Activated CD4-positive, alpha-beta T cell treated with anti-CD3 and anti-CD28 coated beads, Interleukin-2, amount 50 U/mL, for 16 hours (primary cell): Measurements from ENCODE around the gene FNTB.

Source experiments
- DNase-seq: peaks from one replicate; pipeline ENCODE4 v3.0.0-alpha.2; 2020

Gene FNTB

DNA sequence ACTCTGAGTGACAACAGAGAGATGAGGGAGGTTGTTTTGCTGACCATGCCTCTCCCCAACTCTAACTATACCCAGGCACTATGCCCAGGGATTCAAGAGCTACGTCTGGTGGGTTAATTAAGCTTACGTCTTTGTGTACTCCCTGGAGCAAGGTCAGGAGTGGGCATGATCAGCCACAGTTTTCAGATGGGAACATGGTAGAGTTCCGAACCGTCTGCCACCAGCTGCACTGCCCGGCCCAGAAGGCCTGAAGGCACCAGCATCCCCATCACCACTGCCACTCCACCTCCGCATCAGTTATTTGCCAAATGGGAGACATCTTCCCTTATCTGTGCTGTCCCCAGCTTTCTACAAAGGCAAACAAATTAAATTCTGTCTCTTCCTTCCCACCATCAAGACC, 33.0 kb upstream of the FNTB start:
- no peak for DNase-seq

DNA sequence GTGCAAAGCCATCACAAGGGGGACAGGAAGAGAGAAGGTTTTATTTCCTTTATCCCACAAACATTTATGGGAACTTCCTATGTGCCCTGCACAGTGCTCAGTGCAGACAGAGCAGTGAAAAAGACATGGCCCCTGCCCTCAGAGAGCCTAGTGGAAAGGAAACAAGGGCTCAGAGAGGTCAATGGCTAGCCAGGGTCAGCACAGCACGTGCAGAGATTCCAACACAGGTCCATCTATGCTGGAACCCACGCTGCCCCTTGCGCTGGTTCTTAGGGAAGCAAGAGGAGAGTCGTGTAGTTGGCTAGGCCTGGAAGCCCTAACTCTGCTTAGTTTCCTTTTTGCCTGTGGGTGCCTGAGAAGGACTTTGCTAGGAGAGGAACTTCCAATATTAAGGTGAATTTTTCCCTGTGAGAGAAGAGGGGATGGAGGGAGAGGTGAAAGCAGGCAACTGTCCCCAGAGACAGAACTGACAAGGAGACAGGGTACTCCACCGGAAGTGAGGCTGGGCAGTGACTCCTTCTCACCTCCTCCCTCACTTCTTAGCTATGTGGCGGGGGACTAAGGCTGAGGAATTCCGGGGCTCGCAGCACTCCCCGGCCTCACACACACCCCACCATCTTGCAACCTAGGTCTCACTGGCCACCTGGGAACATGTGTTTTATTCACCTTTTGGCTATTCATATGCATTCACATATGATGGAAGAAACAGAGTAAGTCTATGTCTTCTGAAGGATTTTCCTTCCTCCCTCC, 32.0 kb upstream of the FNTB start:
- no peak for DNase-seq

DNA sequence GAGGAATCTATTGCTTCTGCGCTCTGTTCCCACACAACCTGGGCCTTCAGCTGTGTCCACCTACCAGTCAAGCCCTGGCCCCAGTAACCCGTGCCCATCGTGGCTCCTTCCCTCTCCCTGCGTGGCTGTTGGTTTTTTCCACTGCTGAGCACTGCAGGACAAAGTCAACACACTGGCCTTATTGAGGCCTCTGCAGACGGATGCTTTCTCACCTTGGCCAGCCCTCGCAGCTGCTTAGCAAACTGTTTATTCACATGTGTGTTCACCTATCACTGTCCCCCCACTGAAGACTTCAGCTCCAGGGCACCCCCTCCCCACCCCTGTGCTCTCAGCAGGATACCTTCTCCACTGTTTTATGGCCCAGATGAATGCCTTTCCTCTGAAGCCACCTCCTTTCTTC, 31.4 kb upstream of the FNTB start:
- DNase-seq: no peak

DNA sequence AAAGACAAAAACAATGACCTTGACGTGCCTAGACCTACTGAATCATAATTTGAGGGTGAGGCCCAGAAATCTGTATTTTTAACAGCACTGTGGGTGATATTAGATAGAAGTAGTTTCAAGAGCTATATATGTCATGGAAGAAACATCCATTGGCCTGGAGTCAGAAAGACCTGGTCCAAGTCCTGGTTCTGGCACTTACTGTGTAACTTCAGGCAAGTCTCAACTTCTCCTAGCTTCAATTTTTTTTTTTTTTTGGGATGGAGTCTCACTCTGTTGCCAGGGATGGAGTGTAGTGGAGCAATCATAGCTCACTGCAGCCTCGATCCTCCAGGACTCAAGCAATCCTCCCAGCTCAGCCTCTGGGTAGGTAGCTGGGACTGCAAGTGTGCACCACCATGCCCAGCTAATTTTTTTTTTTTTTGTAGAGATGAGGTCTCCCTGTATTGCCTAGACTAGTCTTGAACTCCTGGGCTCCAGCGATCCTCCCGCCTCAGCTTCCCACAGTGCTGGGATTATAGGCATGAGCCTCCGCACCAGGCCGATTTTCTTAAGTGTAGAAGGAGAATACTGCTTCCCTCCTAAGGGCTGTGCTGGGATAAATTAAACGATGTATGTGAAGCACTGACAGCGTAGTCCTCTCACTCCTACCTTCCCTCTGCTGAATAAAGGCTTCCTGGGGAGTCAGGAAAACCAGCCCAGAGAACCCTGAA, 29.8 kb upstream of the FNTB start:
- no peak for DNase-seq

DNA sequence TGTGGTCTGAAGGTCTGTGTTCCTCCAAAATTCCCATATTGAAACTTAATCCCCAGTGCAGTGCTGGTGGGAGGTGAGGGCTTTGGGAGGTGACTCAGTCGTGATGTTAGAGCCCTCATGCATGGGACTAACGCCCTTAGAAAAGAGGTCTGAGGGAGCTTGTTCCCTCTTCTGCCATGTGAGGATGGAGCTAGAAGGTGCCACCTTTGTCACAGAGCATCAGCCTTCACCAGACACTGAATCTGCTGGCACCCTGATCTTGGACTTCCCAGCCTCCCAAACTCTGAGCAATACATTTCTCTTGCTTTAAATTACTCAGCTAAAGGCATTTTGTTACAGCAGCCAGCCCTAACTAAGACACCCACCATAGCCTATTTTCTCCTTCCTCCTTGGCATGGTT, 28.5 kb upstream of the FNTB start:
- no peak for DNase-seq

DNA sequence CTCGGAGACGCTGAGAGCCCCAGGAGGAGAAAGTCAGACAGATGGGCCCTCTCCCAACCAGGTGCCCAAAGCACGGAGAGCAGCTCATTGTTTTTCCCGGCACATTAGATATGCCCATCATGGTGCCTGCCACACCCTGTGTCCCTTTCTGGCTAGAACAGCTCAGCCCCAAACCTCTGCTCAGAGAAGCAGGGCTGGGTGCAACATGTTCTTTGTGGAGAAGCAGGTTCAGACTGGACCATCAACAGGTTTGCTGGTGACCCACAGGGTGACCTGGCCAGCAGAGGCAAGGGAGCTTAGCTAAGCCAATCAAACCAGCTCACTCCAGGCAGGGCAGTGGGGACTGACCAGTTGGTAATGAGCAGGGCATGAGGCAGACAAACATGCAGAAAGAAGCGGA, 28.0 kb upstream of the FNTB start:
- DNase-seq: no peak

DNA sequence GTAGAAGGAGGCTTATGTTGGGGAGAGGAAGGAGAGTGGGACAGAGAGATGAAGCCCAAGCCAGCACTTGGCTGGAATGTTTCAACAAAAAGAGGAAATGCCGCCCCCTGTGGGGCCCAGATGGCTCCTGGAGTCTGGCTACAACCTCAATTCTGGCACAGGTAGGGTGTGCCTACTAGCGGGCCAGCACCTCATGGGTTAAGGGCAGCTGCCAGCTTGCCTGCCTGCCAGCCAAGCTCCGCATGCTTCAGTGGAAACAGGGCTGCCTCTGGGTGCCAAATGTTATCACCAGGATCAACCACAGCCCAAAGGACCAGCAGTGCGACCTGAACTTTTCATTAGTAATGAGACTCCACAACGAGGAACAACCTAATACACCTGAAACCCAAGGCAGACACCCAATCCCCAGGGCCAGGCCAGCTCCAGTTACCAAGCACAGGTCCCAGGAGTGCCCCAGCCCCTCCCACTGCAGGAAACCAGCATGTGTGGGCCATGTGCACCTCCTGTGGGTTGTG, 25.9 kb upstream of the FNTB start:
- no peak for DNase-seq

DNA sequence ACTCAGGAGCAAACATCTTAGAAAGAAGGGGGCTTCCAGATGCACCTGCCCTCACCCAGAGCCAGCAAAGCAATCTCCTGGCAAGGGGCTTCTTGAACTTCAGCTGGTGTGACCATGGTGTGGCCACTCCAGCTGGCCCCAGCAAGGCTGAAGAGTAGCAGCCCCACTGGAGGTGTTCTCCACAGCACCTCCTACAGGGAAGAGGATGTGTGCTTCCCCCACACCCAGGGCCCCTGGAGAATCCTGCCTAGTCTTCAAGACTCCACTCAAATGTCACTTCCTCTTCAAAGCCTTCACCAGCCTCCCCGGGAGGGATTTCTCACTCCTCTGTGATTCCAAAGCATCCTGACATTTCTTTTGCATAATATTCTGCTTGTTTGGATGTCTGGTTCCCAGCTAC, 23.1 kb upstream of the FNTB start:
- no peak for DNase-seq

DNA sequence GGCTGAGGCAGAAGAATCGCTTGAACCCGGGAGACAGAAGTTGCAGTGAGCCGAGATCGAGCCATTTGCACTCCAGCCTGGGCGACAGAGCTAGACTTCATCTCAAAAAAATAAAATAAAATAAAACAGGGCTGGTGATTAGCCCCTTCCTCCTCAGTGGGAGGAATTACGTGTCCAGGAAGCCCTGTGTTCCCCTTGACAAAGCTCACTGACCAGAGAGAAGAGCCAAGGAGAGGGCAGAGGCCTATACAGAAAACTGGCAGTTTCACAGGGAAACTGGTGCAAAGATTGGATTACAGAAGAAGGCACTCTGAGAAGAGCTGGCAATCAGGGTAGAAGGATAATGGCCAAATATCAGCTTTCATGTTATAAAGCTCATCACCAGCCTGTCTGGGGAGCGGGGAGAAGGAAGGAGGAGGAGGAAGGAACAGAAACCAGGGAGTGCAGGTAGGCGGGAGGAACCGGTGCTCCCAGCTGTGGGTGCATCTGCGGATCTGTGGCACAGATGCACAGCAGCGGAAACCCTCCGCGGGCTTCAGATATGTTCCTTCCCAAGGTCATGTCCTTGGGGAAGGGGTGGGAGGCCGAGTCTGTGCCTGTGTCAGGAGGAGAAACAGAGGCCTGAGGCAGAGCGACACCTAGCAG, 21.2 kb upstream of the FNTB start:
- no peak for DNase-seq

DNA sequence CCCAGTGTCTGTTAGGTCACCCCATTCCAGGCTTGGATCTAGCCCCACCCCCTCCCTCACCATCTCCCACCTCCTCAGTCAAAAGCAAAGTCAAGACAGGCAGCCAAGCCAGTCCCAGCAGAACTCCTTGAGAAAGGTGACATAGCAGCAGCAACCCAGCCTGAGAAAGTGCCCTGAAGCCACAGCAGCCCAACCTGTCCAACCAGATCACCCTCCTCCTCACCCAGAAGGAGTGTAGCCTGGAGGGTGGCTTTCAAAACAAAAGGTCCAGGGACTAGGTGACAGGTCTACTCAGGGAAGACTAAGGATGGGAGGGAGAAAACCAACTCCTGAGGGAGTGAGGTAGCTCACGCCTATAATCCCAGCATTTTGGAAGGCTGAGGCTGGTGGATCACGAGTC, 19.7 kb upstream of the FNTB start:
- no peak for DNase-seq

DNA sequence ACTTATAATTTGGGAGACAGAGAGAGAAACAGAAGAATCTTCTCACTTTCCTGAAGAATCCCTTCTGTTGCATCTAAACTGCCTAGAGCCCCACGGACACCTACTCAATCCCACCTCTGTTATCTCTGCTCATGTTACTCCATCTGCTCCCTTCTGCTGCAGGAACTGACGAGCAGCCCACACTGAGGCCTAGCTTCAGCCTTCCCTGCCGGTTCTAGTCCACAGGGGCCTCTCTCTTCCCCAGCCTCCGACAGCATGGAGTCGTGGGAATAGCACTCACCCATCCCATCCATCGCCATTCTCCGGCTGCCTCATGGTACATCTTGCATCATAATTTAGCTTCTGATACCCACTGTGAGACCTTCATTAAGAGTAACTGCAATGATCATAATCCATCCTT, 18.5 kb upstream of the FNTB start:
- no peak for DNase-seq

DNA sequence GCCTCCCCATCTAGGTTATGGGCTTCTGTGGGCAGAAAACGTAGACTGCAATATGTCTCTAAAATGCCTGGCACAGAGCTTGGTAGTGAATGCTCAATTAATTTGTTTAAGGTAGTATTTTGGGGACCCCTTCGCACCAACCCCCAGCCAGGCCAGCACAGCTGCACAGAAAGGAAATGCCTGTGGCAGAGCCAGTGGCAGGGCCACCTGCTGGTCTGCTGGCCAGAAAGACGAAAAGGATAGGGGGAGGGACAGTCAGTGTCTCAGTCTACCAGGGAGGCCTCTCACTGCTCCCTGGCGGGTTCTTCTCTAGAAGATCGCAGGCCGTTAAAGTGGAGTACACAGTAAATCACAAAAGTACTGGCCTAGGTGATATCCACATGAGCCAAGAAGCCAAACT, 18.0 kb upstream of the FNTB start:
- no peak for DNase-seq

DNA sequence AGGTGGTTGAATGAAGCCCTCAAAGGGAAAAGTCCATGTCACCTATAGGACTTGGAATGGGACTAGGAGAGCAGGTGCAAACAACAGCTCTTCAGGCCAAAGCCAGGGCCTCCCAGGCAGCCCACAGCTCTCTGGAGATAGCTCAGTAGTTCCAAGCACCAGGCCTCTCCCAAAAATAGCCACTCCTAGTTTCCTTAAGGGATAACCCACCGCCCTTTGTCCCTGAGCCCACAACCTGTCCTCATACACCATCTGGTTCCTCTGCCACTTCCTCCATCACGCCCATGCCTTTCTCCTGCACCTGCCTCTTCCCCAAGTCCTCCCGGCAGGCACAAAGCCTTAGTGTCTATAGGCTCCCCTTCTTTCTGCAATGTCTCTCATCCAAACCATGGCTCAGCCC, 16.7 kb upstream of the FNTB start:
- no peak for DNase-seq

DNA sequence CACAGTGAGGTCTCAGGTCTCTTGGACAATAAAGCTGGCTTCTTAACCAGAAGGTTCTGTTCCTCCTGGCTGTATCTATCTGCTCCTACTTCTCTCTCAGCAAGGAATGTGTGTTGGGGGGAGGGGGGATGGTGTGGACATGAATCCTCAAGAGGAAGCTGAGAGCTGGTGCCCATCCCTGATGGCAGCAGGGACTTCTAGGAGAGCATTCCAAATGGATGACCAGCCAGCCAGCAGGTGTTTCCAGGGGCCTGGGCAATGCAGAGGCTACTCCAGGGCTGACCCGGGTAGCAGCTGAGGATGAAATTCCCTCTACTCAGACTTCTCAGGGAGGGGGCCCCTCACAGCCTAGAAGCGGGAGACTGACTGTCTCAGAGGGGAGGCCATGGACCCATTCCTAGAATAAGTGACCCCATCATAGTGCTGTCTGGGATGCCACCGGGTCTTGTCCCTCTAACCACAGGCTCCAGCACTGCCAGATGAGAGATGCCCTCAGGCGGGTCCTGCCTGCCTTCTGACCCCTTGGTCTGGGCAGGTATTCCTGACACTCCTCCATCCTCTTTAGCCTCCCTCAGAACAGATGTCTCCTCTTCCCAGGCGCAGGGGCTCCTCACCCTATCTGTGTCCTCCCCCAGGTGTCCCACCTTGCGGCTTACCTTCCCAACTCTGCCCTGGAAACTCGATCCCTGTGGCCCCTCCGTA, 15.8 kb upstream of the FNTB start:
- DNase-seq: no peak

DNA sequence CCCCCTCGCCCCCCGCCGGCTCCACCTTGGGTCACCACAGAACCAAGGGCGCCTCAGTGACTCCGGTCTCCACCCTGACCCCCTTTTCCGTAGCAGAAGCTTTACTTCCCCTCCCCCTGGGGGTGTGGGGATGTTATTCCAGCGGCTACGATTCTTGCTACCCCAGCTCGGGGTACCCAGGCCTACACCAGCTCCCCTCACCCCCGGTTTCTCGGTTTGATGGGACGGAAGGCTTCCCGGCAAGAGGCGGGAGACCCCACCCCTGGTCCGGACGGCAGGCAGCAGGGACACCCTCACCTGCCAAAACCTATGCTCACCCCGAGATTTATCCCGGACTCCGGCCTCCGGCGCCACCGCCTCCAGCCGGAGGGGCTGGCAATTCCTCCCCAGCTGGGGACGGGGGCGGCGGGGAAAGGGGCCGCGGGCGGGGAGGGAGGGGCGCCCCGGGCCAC, 15.2 kb upstream of the FNTB start:
- no peak for DNase-seq

DNA sequence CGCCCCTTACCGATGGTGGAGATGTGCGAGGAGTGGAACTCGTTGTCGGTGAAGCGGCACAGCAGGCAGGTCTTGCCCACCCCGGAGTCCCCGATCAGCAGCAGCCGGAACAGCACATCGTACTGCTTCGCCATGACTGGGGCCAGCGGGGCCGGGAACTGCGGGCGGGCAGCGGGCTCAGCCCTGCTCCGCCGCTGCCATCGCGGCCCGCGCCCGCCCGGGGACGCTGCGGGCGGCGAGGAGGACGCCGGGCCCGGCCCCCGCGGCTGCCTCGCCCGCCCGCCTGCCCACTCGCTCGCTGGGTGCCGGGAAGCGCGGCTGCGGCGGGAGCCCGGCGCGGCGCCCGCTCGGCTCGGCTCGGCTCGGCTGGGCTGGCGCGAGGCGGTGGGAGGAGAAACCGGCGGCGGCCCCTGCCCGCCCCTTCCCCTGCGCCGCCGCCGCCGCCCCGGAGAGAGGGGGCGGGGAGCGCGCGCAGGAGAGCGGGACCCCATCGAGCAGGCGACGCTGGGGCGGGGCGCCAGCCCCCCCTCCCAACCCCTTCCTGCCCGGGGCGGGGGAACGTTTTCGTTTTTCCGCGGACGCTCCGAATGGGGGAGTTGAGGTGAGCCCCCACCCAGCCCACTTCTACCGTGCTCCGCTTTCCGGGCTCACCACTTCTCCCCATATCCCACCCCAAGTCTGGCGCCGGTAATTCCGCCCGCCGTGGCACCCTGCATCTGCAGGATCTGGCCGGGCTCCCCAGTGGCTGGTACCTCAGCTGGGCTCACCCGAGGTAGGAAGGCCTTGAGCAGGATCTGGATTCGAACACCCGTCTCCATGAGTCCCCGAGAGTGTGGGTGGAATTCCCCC, 14.5 kb upstream of the FNTB start, which contains the start of gene RAB15:
RAB15 (minus strand) TSS at position 394 of the 849 bp plus-strand sequence; CDS start at position 134, 260 bp downstream.
- peak; percentile 18 for DNase-seq

DNA sequence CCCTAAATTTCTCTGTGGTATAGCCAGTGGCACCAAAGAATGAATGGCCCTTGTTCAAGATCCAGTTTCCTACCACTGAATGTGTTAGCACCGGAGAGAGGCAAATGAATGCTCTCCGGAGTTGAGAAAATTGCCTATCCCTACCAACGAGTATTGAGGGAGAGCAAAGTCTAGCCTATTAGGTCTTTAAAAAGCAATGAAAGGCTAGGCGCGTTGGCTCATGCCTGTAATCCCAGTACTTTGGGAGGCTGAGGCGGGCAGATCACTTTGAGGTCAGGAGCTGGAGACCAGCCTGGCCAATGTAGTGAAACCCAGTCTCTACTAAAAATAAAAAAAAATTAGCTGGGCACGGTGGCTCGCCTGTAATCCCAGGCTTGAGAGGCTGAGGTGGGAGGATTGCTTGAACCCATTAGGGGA, 13.7 kb upstream of the FNTB start:
- no peak for DNase-seq

DNA sequence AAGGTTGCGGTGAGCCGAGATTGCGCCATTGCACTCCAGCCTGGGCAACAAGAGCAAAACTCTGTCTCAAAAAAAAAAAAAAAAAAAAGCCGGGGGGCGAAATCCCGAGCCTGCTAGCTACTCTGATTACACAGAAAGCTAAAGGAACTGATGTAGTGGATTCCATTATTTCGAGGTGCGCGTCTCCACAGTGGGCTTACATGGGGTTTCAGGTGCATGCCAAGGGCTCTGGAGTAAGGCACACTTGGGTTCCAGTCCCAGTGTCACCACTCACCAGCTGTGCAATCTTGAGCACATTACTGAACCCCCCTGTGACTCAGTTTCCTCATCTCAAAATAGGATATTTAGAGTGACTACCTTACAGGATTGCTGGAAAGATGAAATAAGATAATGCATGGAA, 12.9 kb upstream of the FNTB start:
- DNase-seq: no peak

DNA sequence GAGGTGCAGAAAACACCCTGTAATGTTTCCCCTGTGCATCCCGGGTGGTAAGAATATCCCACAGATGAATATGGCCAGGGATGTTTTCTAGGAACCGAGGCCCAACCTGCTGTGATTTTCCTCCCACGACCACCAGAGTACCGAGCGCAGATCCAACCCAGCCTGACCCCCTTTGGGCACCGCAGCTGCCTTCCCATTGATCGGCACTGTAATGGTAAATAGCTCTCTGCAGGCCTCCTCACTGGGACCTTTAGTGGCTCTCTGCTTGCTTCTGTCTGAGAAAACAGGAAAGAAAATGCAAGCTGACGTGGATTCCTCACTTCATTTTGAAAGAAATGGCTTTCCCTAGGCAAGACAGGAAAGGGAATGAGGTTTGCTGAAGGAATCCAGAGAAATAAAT, 12.1 kb upstream of the FNTB start:
- no peak for DNase-seq

DNA sequence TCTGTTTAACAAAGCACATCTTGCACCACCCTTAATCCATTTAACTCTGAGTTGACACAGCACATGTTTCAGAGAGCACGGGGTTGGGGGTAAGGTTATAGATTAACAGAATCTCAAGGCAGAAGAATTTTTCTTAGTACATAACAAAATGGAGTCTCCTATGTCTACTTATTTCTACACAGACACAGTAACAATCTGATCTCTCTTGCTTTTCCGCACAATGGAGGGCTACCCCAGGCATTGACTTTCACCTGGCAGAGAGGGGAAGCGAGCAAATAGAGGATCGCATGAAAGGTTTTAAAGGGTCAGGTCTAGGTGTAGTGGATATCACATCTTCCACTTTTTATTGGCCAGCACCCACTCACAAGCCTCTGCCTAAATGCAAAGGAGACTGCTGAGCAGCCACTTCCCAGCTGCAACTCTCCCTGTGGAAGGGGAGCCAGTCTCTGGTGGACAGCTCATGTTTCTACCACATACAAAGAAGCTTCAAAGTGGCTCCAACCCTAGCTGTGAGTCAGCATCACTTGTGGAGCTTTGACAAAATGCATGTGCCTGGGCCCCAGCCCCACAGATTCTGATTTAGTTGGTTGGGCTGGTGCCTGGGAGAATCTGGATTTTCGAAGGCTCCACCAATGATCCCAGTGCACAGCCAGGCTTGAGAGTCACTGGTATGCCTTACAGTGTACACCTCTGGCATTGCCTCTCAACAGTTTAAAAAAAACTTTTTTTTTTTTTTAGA, 7.2 kb upstream of the FNTB start:
- DNase-seq: no peak
